ENCODE measurements around the gene SCEL. TPM values are rescaled to one million over a fixed set of nuclear protein-coding genes. Genes with fewer than 3 reads are reported as not detected.

SCEL gene
- total and polyA plus RNA-seq, 2 of the 4 experiments (the other 2 are of a cell fraction) = not detected

DNA sequence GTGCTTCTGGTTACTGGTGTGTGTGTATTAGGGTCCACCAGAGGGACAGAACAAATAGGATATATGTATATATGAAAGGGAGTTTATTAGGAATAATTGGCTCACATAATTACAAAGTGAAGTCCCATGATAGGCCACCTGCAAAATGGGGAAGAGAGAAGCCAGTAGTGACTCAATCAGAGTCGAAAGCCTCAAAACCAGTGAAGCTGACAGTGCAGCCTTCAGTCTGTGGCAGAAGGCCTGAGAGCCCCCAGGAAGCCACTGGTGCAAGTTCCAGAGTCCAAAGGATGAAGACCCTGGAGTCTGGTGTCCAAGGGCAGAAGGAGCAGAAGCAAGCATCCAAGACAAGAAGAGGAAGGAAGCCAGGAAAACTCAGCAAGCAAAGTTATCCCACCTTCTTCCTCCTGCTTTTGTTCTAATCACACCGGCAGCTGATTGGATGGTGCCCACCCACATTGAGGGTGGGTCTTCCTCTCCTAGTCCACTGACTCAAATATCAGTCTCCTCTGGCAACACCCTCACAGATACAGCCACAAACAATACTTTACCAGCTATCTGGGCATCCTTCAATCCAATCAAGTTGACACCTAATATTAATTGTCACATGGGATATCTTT is 21.7 kb upstream of the SCEL start:
- Histone ChIP-seq H2BK5ac (ENCODE audit: low read depth, low read length, poor library complexity, severe bottlenecking) (no peak overlapping the region), H2BK15ac (ENCODE audit: low read depth, low read length) (no peak overlapping the region), H2AFZ (replicated peaks; ENCODE audit: low read length, poor library complexity) (no peak overlapping the region), H2AK5ac (ENCODE audit: low read depth, low read length) (no peak overlapping the region), H3K4me2 (ENCODE audit: low read depth, low read length) (no peak overlapping the region), H3K56ac (ENCODE audit: extremely low read depth, insufficient read depth, low read length) (no peak overlapping the region), H3K18ac (ENCODE audit: low read depth, low read length) (no peak overlapping the region), H3K14ac (replicated peaks; ENCODE audit: low read depth, low read length) (no peak overlapping the region), H2AK9ac (replicated peaks; ENCODE audit: low read depth, low read length, poor library complexity) (no peak overlapping the region), H2BK120ac (ENCODE audit: low read depth, low read length) (no peak overlapping the region), H3K79me1 (ENCODE audit: low read depth in 1 of 2, low read length in 2 of 2) (no peaks in the 10 kb centered on the region), H3K27me3 (ENCODE audit: control insufficient read depth, insufficient read depth, low read length) (no peaks in the 10 kb centered on the region), H3K23ac (ENCODE audit: low read depth, low read length) (no peak overlapping the region), H3K27ac (ENCODE audit: insufficient read depth, low read length) (no peak overlapping the region), H3K9ac (ENCODE audit: low read depth, low read length) (no peak overlapping the region), H2BK20ac (ENCODE audit: low read depth, low read length) (no peak overlapping the region), H3K4ac (ENCODE audit: low read depth, low read length) (no peak overlapping the region), H4K91ac (ENCODE audit: insufficient read depth, low read depth, low read length) (no peak overlapping the region), H4K8ac (ENCODE audit: low read depth in 2 of 2, low read length in 2 of 2) (no peak overlapping the region), H3K36me3 (ENCODE audit: control insufficient read depth, insufficient read depth, low read length) (no peaks in the 10 kb centered on the region), H4K5ac (ENCODE audit: low read depth, low read length) (no peak overlapping the region), H4K20me1 (ENCODE audit: insufficient read depth, low read length) (no peaks in the 10 kb centered on the region), H3K9me1 (ENCODE audit: insufficient read depth, low read length) (no peaks in the 10 kb centered on the region), H3K4me3 (ENCODE audit: insufficient read depth, low read depth, low read length) (no peak overlapping the region), H3K4me1 (ENCODE audit: control insufficient read depth, insufficient read depth, low read length) (no peaks in the 10 kb centered on the region), H3K9me3 (ENCODE audit: control insufficient read depth, insufficient read depth, low read length) (no peaks in the 10 kb centered on the region)
- no peak for DNase-seq
- CTCF ChIA-PET = no interaction called here
- dilution Hi-C loops (cut with HindIII; ENCODE audit: low sequenced_read_pairs, unreplicated experiment) (no loop called here), in situ Hi-C loops (cut with MboI; ENCODE audit: low sequenced_read_pairs) (no loop called here), intact Hi-C loops (cut with micrococcal nuclease) (no loop called here)
- ATAC-seq (ENCODE audit: low read depth) = no peak
- no peak for TF ChIP-seq NFE2L2 (IDR thresholded peaks at IDR 0.05; ENCODE audit: low read depth, low read length)
- TF ChIP-seq, protein P1, sequence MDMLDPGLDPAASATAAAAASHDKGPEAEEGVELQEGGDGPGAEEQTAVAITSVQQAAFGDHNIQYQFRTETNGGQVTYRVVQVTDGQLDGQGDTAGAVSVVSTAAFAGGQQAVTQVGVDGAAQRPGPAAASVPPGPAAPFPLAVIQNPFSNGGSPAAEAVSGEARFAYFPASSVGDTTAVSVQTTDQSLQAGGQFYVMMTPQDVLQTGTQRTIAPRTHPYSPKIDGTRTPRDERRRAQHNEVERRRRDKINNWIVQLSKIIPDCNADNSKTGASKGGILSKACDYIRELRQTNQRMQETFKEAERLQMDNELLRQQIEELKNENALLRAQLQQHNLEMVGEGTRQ (IDR thresholded peaks at IDR 0.05; ENCODE audit: low read depth, low read length) = no peak
- TF ChIP-seq, protein P2, sequence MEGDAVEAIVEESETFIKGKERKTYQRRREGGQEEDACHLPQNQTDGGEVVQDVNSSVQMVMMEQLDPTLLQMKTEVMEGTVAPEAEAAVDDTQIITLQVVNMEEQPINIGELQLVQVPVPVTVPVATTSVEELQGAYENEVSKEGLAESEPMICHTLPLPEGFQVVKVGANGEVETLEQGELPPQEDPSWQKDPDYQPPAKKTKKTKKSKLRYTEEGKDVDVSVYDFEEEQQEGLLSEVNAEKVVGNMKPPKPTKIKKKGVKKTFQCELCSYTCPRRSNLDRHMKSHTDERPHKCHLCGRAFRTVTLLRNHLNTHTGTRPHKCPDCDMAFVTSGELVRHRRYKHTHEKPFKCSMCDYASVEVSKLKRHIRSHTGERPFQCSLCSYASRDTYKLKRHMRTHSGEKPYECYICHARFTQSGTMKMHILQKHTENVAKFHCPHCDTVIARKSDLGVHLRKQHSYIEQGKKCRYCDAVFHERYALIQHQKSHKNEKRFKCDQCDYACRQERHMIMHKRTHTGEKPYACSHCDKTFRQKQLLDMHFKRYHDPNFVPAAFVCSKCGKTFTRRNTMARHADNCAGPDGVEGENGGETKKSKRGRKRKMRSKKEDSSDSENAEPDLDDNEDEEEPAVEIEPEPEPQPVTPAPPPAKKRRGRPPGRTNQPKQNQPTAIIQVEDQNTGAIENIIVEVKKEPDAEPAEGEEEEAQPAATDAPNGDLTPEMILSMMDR (conservative IDR thresholded peaks at IDR 0.05; ENCODE audit: low read depth, low read length) = no peak
- TF ChIP-seq RCOR1 (IDR thresholded peaks at IDR 0.05; ENCODE audit: insufficient replicate concordance, low read length) = no peak
- TF ChIP-seq MXI1 (IDR thresholded peaks at IDR 0.05; ENCODE audit: borderline replicate concordance, low read depth, low read length) = no peak
- TF ChIP-seq BHLHE40 (IDR thresholded peaks at IDR 0.05; ENCODE audit: low read depth, low read length) = no peak
- no peak for TF ChIP-seq MAZ (IDR thresholded peaks at IDR 0.05; ENCODE audit: borderline replicate concordance, low read depth, low read length)
- TF ChIP-seq RAD21 (IDR thresholded peaks at IDR 0.05; ENCODE audit: low read length) = no peak
- no peak for TF ChIP-seq CEBPB (IDR thresholded peaks at IDR 0.05; ENCODE audit: low read depth, low read length)
- TF ChIP-seq POLR2A (IDR thresholded peaks at IDR 0.05; ENCODE audit: low read depth, low read length) = no peak
- TF ChIP-seq FOS (IDR thresholded peaks at IDR 0.05; ENCODE audit: low read depth, low read length) = no peak
- WGBS, 2 experiments (ENCODE audit: extremely low coverage in 2 of 2, insufficient read length in 1 of 2) = 67% methylated on average over 1 of the region's 2 CpGs; no CpG with 5 or more reads in 1 of the 2 experiments
- POLR2A ChIA-PET (ENCODE audit: unreplicated experiment) = no interaction called here
- BruUV-seq (replicated peaks) = no TSS peak

All from IMR-90 (cell line).